Subcutaneous adipose tissue (tissue), 4 donors: Measurements from ENCODE around the gene SORBS2. TPM values are rescaled to one million over a fixed set of nuclear protein-coding genes. Genes with fewer than 3 reads are reported as not detected.

Experiments
- CTCF ChIP-seq: fragments of 450-650 bp; IDR thresholded peaks from one replicate; pipeline ENCODE4 v1.5.1; 2016; ENCODE audit warnings: low read depth, mild to moderate bottlenecking, control low read depth, antibody characterized with exemption, moderate library complexity
- total RNA-seq, 4 donors: library from RNA; depleted of rRNA; stranded (reverse); fragments of >200 nt; gene quantifications; one replicate each; pipeline ENCODE4 v1.1.0, GENCODE V29; 2016

The SORBS2 gene
- total RNA-seq, 4 donors from 2014 or later, result 6.8 to 59.0 (median 32.0) TPM

GRCh38 chr4:185778307-185778706 is 33.7 kb downstream of the SORBS2 start:
- TF ChIP-seq CTCF, result no peak

GRCh38 chr4:185775792-185776555 is 36.0 kb downstream of the SORBS2 start:
- TF ChIP-seq CTCF, result no peak

- TF ChIP-seq CTCF, result no peak
Observed at GRCh38 chr4:185774845-185775680, 36.9 kb downstream of the SORBS2 start.

GRCh38 chr4:185774131-185774653 is 37.8 kb downstream of the SORBS2 start:
- no peak for TF ChIP-seq CTCF

GRCh38 chr4:185773419-185773818 is 38.6 kb downstream of the SORBS2 start:
- TF ChIP-seq CTCF, result no peak

- no peak for TF ChIP-seq CTCF
Observed at GRCh38 chr4:185772391-185773093, 39.5 kb downstream of the SORBS2 start.
